ENCODE results near the gene SGK1.
"Not testable (repeated sequence)": the region's sequence is repeated elsewhere in the genome, so short reads cannot be mapped to it uniquely, and the experiment has no call there.

The SGK1 gene

GRCh38 chr6:134299236-134299635, 18.7 kb downstream of the SGK1 start:
- no peak for DNase-seq

GRCh38 chr6:134296762-134297161, 21.1 kb downstream of the SGK1 start:
- no peak for DNase-seq

- DNase-seq, result no peak
These were observed 21.9 kb downstream of the SGK1 start for GRCh38 chr6:134295953-134296553.

GRCh38 chr6:134293659-134294161, 24.2 kb downstream of the SGK1 start:
- no peak for DNase-seq

DNA sequence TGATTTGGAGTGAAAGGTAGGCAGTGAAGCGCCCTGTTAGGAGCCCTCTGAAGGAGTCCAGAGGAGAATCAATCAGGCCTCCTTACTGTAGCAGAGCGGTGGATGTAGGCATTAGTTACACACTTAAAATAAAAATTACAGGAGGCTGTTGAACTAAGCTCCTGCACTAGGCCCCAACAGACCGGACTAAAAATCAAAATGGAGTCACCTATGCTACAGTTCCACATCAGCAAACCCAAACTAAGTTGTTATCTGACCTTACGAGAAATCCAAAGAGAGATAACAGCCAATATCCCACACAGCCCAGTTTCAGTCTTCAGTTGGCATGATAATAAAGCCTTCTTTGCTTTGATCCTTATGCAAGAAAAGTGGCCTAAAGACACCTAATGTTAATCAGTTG, 26.8 kb downstream of the SGK1 start:
- no peak for DNase-seq

DNA sequence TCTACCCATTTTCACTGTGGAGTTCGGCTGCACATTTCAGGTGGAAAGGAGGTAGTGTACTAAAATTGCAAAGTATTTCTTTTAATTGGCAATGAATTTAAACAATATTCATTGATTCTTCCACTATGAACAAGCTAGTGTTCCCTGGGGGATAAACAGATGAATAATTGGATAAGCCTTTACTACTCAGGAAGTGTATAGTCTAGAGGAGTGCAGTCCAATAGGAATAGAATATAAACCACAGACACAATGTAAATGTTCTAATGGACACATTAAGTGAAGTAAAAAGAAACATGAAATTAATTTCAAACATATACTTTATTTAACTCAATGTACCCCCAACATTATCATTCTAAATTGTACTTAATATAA, 28.7 kb downstream of the SGK1 start:
- no peak for DNase-seq

- DNase-seq, result no peak
These were observed 29.2 kb downstream of the SGK1 start for GRCh38 chr6:134288538-134289203.

DNA sequence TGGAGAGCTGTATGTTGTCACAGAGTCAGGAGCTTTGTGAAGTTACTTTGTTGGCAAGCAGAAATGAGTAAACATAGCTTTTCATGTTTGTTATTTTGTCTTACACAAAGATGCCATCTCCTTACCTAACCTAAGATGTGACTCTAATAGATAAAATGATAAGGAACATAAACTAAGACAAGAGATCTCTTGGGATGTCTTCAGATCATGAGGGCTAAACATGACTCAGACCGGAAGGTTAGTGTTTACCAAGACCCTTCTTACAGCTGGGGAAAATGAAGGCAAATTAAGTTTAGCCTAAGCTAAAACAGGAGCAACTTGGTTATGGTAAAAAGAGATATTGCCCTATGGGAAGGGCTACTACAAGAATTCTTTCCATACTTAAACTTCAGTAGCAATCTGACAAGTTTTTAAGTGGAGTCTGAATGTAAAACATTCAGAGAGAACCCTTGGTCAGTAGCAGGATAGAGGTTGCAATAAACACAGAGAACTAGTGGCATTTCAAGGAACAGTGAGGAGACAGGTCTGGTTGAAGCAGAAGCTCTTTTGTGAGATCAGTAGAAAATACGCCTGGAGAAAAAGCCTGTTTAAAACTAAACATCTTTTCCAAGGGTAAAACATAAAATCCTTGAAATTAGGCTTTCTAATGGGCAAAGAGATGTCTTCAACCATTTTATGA, 29.9 kb downstream of the SGK1 start:
- no peak for DNase-seq

DNA sequence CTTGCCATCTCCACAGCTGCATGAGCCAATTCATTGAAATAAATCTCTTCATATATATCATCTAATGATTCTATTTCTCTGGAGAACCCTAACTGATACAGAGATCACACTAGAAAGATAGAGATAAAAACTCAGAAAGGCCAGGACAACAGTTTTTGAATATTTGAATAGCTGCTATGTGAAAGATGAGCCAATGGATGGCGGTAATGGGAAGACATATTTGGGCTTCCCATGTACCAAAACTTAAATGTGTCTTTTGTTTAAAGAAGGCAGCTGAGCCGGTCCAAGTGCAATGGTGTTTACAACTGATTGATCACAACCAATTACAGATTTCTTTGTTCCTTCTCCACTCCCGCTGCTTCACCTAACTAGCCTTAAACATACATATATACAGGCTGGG, 35.1 kb downstream of the SGK1 start:
- no peak for DNase-seq

GRCh38 chr6:134281388-134281787, 36.5 kb downstream of the SGK1 start:
- no peak for DNase-seq

- no peak for DNase-seq
These were observed 39.9 kb downstream of the SGK1 start for GRCh38 chr6:134278000-134278399.

- DNase-seq, result not testable (repeated sequence)
These were observed 41.0 kb downstream of the SGK1 start for GRCh38 chr6:134276891-134277377.

- DNase-seq, result no peak
These were observed 45.5 kb downstream of the SGK1 start for GRCh38 chr6:134272374-134272773.

DNA sequence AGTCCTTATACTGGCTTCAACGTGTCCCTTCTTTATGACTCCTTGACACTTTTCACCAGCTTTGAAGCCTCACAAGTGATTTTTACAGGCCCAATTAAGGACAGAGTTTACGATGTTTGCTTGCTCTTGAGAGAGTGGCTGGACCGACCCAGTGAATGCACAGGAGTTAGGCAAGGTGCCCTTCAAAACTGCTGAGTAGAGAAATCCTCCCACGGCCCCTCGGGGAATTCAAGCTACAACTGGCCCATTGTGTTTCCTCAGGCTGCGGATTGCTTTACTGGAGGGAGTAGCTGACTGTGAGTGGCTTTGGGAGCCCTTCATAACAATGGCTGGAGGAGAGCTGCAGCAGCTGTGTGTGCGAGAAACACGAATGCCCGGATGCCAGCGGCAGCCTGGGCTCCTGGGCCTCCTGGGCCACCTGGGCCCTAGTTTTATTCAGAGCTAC, 50.0 kb downstream of the SGK1 start:
- DNase-seq, result no peak

GRCh38 chr6:134266776-134267175, 51.1 kb downstream of the SGK1 start:
- DNase-seq, result no peak

GRCh38 chr6:134261766-134262165, 56.1 kb downstream of the SGK1 start:
- DNase-seq, result no peak

- DNase-seq, result no peak
These were observed 59.0 kb downstream of the SGK1 start for GRCh38 chr6:134258849-134259306.

DNA sequence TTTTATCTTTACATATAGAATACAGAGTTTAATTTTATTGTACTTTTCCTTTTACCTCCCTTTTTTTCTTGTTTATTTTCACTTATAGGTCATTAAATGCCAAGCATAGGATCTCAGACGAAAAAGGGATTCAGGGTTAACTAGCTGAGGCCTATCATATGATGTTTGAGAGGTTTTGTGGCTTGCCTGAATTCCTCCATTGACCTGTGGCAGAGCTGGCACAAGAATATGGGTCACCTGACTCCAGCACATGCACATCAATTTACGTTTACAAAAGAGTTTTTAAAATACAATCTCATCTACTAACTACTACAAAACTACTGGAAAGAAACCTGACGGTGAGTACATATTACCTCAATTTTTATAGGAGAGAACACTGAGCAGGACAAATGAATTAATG, 60.4 kb downstream of the SGK1 start:
- DNase-seq, result no peak

DNA sequence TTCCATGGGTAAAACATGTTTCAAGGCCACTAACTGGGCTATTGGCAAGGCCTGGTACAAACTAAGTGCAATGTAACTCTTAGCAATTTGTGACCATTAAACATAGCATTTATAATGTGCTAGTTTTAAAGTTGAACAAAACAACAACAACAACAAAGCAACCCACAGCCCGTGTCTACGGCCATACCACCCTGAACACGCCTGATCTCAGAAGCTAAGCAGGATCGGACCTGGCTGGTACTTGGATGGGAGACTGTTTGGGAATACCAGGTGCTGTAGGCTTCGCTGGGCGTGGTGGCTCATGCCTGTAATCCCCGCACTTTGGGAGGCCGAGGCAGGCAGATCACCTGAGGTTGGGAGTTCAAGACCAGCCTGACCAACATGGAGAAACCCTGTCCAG, 61.0 kb downstream of the SGK1 start:
- no peak for DNase-seq

- not testable (repeated sequence) for DNase-seq
These were observed 62.6 kb downstream of the SGK1 start for GRCh38 chr6:134255280-134255679.

GRCh38 chr6:134254118-134254517, 63.8 kb downstream of the SGK1 start:
- DNase-seq, result no peak

- DNase-seq, result no peak
These were observed 64.2 kb downstream of the SGK1 start for GRCh38 chr6:134253681-134254080.

- no peak for DNase-seq
These were observed 66.6 kb downstream of the SGK1 start for GRCh38 chr6:134251320-134251719.

DNA sequence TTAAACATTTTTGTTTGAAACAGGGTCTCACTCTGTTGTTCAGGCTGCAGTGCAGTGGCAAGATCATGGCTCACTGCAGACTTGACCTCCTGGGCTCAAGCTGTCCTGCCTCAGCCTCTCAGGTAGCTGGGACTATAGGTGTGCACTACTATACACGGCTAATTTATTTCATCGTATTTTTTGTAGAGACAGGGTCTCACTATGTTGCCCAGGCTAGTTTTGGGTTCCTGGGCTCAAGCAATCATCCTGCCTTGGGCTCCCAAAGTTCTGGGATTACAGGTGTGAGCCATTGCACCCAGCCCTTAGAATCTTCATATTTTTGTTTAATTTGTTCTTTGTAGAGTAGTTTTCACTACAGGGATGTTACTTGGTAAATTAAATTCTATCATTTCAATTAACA, 67.1 kb downstream of the SGK1 start:
- no peak for DNase-seq
